IMR-90 (cell line): ENCODE measurements around the gene MICALL2. TPM values are rescaled to one million over a fixed set of nuclear protein-coding genes. Genes with fewer than 3 reads are reported as not detected.

Experiments
- ATAC-seq: fragments of 200-7000 bp; cut with Tn5 transposase; 2 replicates; pipeline ENCODE4 v1.9.1; 2020; ENCODE audit warnings: low read depth, mild to moderate bottlenecking, moderate library complexity
- BruUV-seq: library from RNA; stranded (reverse); fragments of 400-500 nt; replicated peaks from 2 replicates; lab custom pipeline; 2021; lab: Mats Ljungman, UMichigan
- CTCF ChIA-PET: fragments of 300-600 bp; formaldehyde crosslinking; extraction: SDS; loops from one replicate; lab custom pipeline; 2021; ENCODE audit warnings: antibody characterized with exemption; lab: Yijun Ruan, JAX
- POLR2A ChIA-PET: fragments of 300-600 bp; sonication (Branson Sonifier 250); formaldehyde crosslinking; loops from one replicate; lab custom pipeline; 2022; ENCODE audit warnings: antibody characterized with exemption; ENCODE audit not compliant: unreplicated experiment; lab: Charles Lee
- DNase-seq: peaks from one replicate; pipeline ENCODE4 v3.0.0; 2013
- H2AFZ ChIP-seq: replicated peaks from 2 replicates; pipeline ENCODE3; 2013; ENCODE audit warnings: low read length, mild to moderate bottlenecking; ENCODE audit not compliant: poor library complexity
- H2AK5ac ChIP-seq: 2 replicates; pipeline ENCODE4 v1.6.1; 2013; ENCODE audit warnings: low read depth, low read length, inconsistent platforms
- H2AK9ac ChIP-seq: replicated peaks from 2 replicates; pipeline ENCODE3; 2013; ENCODE audit warnings: mild to moderate bottlenecking, low read depth, low read length, moderate library complexity; ENCODE audit not compliant: poor library complexity
- H2BK120ac ChIP-seq: 2 replicates; pipeline ENCODE4 v1.6.1; 2013; ENCODE audit warnings: low read depth, low read length, inconsistent platforms
- H2BK15ac ChIP-seq: 3 replicates; pipeline ENCODE4 v1.6.1; 2013; ENCODE audit warnings: low read depth, low read length, inconsistent platforms
- H2BK20ac ChIP-seq: 2 replicates; pipeline ENCODE4 v1.6.1; 2013; ENCODE audit warnings: low read depth, mild to moderate bottlenecking, inconsistent platforms, low read length, moderate library complexity
- H2BK5ac ChIP-seq: 2 replicates; pipeline ENCODE4 v1.6.1; 2013; ENCODE audit warnings: mild to moderate bottlenecking, low read depth, low read length, inconsistent platforms; ENCODE audit not compliant: poor library complexity, severe bottlenecking
- H3K14ac ChIP-seq: replicated peaks from 2 replicates; pipeline ENCODE4 v1.6.1; 2013; ENCODE audit warnings: low read depth, low read length, inconsistent platforms
- H3K18ac ChIP-seq: 2 replicates; pipeline ENCODE4 v1.6.1; 2013; ENCODE audit warnings: low read depth, low read length, control low read depth
- H3K23ac ChIP-seq: 2 replicates; pipeline ENCODE4 v1.6.1; 2013; ENCODE audit warnings: low read depth, low read length, inconsistent platforms
- H3K27ac ChIP-seq: 2 replicates; pipeline ENCODE4 v1.5.1; 2013; ENCODE audit warnings: mild to moderate bottlenecking, control low read depth, low read length; ENCODE audit not compliant: insufficient read depth
- H3K27me3 ChIP-seq: 2 replicates; pipeline ENCODE4 v1.6.1; 2013; ENCODE audit warnings: low read length; ENCODE audit not compliant: control insufficient read depth, insufficient read depth
- H3K36me3 ChIP-seq: 2 replicates; pipeline ENCODE4 v1.6.1; 2013; ENCODE audit warnings: low read length, mixed read lengths; ENCODE audit not compliant: control insufficient read depth, insufficient read depth
- H3K4ac ChIP-seq: 2 replicates; pipeline ENCODE4 v1.6.1; 2013; ENCODE audit warnings: low read depth, low read length, inconsistent platforms
- H3K4me1 ChIP-seq: 2 replicates; pipeline ENCODE4 v1.6.1; 2013; ENCODE audit warnings: low read length, mixed read lengths; ENCODE audit not compliant: control insufficient read depth, insufficient read depth
- H3K4me2 ChIP-seq: 2 replicates; pipeline ENCODE4 v1.6.1; 2013; ENCODE audit warnings: low read depth, mild to moderate bottlenecking, control low read depth, low read length, moderate library complexity
- H3K4me3 ChIP-seq: 2 replicates; pipeline ENCODE4 v1.5.1; 2013; ENCODE audit warnings: low read depth, mild to moderate bottlenecking, control low read depth, low read length, moderate library complexity; ENCODE audit not compliant: insufficient read depth
- H3K56ac ChIP-seq: 2 replicates; pipeline ENCODE4 v1.6.1; 2013; ENCODE audit warnings: low read length, inconsistent platforms; ENCODE audit not compliant: insufficient read depth; ENCODE audit errors: extremely low read depth
- H3K79me1 ChIP-seq, 2 experiments: 2 replicates each; pipeline ENCODE4 v1.6.1; 2013; ENCODE audit warnings: low read length in 2 of 2, inconsistent platforms in 1 of 2, low read depth in 1 of 2
- H3K9ac ChIP-seq: 2 replicates; pipeline ENCODE4 v1.6.1; 2013; ENCODE audit warnings: low read depth, low read length, control low read depth
- H3K9me1 ChIP-seq: 2 replicates; pipeline ENCODE4 v1.6.1; 2013; ENCODE audit warnings: low read length, inconsistent platforms; ENCODE audit not compliant: insufficient read depth
- H3K9me3 ChIP-seq: 2 replicates; pipeline ENCODE4 v1.6.1; 2013; ENCODE audit warnings: low read length; ENCODE audit not compliant: control insufficient read depth, insufficient read depth
- H4K20me1 ChIP-seq: 2 replicates; pipeline ENCODE4 v1.6.1; 2013; ENCODE audit warnings: low read length, inconsistent platforms; ENCODE audit not compliant: insufficient read depth
- H4K5ac ChIP-seq: 2 replicates; pipeline ENCODE4 v1.6.1; 2013; ENCODE audit warnings: mild to moderate bottlenecking, low read depth, low read length, control low read depth
- H4K8ac ChIP-seq, 2 experiments: 2 replicates each; pipeline ENCODE4 v1.6.1; 2013; ENCODE audit warnings: low read depth in 2 of 2, low read length in 2 of 2, control low read depth in 1 of 2, inconsistent platforms in 1 of 2
- H4K91ac ChIP-seq: 2 replicates; pipeline ENCODE4 v1.6.1; 2013; ENCODE audit warnings: low read depth, low read length, inconsistent platforms; ENCODE audit not compliant: insufficient read depth
- CEBPB ChIP-seq: IDR thresholded peaks from 2 replicates; pipeline ENCODE4 v1.6.1; 2012; ENCODE audit warnings: low read depth, low read length, improper control_type of control experiment
- CTCF ChIP-seq: conservative IDR thresholded peaks from 2 replicates; pipeline ENCODE4 v1.5.1; 2012; ENCODE audit warnings: mild to moderate bottlenecking, low read depth, low read length, improper control_type of control experiment
- ELK1 ChIP-seq: fragments of 150-350 bp; IDR thresholded peaks from 2 replicates; pipeline ENCODE4 v1.6.1; 2016; ENCODE audit warnings: low read depth, mild to moderate bottlenecking, low read length, moderate library complexity, borderline replicate concordance
- SMC3 ChIP-seq: fragments of 150-350 bp; IDR thresholded peaks from 2 replicates; pipeline ENCODE4 v1.6.1; 2016; ENCODE audit warnings: low read depth, mild to moderate bottlenecking, antibody characterized with exemption, low read length, moderate library complexity
- whole genome bisulfite sequencing, 2 experiments: methylation state at CpG; one replicate each; pipeline versions ENCODE4 v1.1.5 to v1.1.7; 2013; ENCODE audit warnings: missing lambda C conversion rate in 2 of 2; ENCODE audit not compliant: insufficient read length in 1 of 2; ENCODE audit errors: extremely low coverage in 2 of 2; 5-methylcytosine and 5-hydroxymethylcytosine counted together
- dilution Hi-C: fragments of 300-500 bp; cut with HindIII; formaldehyde crosslinking; loops from one replicate; pipeline ENCODE4 v1.14.3; 2018; ENCODE audit warnings: low sequenced_read_pairs; ENCODE audit not compliant: unreplicated experiment
- in situ Hi-C: fragments of 300-500 bp; cut with MboI; formaldehyde crosslinking; loops from 3 replicates; pipeline ENCODE4 v1.14.3; 2019; ENCODE audit warnings: low sequenced_read_pairs, inconsistent platforms, mixed read lengths
- intact Hi-C: fragments of 100-400 bp; cut with micrococcal nuclease; formaldehyde crosslinking; loops from 2 replicates; pipeline ENCODE4 v1.10.0; 2022
- polyA plus RNA-seq, 3 experiments: library from polyadenylated mRNA; depleted of rRNA; stranded (reverse); fragments of >200 nt; gene quantifications; 2 replicates each; pipeline ENCODE4 v1.2.3, GENCODE V29; 2012; ENCODE audit warnings: low replicate concordance in 1 of 3
- total RNA-seq: library from RNA; depleted of rRNA; stranded (reverse); fragments of >200 nt; gene quantifications from 2 replicates; pipeline ENCODE4 v1.2.3, GENCODE V29; 2012

Gene MICALL2
- total and polyA plus RNA-seq, 2 of the 4 experiments (the other 2 are of a cell fraction), result 6.6 to 34.1 TPM

- Histone ChIP-seq H2AK5ac (peak overlapping the region; percentile 56; the same call in 1 of the 2 replicates), H3K14ac (no peak overlapping the region), H3K79me1 (peaks cover 0 to 32% of the 10 kb centered on the region in 2 experiments; a peak in 3 of 4 replicates), H3K9me1 (peaks cover 12% of the 10 kb centered on the region), H2AK9ac (no peak overlapping the region), H2BK120ac (no peak overlapping the region), H4K91ac (no peak overlapping the region), H3K27me3 (no peaks in the 10 kb centered on the region), H2AFZ (no peak overlapping the region), H2BK5ac (no peak overlapping the region), H2BK15ac (no peak overlapping the region), H4K20me1 (peaks cover 15% of the 10 kb centered on the region), H3K23ac (no peak overlapping the region), H3K4me1 (peaks cover 31% of the 10 kb centered on the region), H3K4ac (no peak overlapping the region), H3K18ac (no peak overlapping the region), H3K27ac (no peak overlapping the region), H3K9me3 (no peaks in the 10 kb centered on the region), H3K4me3 (no peak overlapping the region), H2BK20ac (no peak overlapping the region), H3K36me3 (no peaks in the 10 kb centered on the region), H3K4me2 (no peak overlapping the region), H4K5ac (no peak overlapping the region), H3K56ac (no peak overlapping the region), H3K9ac (no peak overlapping the region), H4K8ac (no peak overlapping the region; a peak in 1 of 4 replicates)
- dilution Hi-C loops, result no loop called here
- ChIA-PET POLR2A (no interaction called here), CTCF (no interaction called here)
- no TSS peak for BruUV-seq
- WGBS, 2 experiments, result 84% methylated on average over 3 of the region's 18 CpGs; no CpG with 5 or more reads in 1 of the 2 experiments
- intact Hi-C loops, result no loop called here
- TF ChIP-seq CEBPB, result no peak
- TF ChIP-seq SMC3, result no peak
- TF ChIP-seq CTCF, result no peak
- TF ChIP-seq ELK1, result no peak
- ATAC-seq (no peak), DNase-seq (no peak)
- in situ Hi-C loops, result no loop called here
These were observed 2.5 kb upstream of the MICALL2 start for GRCh38 chr7:1461646-1462375.
